ENCODE results near the gene LRTM2. TPM values are rescaled to one million over a fixed set of nuclear protein-coding genes. Genes with fewer than 3 reads are reported as not detected.

LRTM2 gene
- total and polyA plus RNA-seq, 11 donors = not detected

- DNase-seq (peak in 1 of 5 donors; percentile 54), ATAC-seq (no peak)
- intact Hi-C loops (cut with DNase I) = no loop called here
- H3K36me3 ChIP-seq = no peaks in the 10 kb centered on the region
- no peak overlapping the region for H3K4me3 ChIP-seq
- no peaks in the 10 kb centered on the region for H3K9me3 ChIP-seq
- peaks cover 0 to 3% (median 0%) of the 10 kb centered on the region in 12 donors for H3K4me1 ChIP-seq
- no peak for TF ChIP-seq CTCF (IDR thresholded peaks at IDR 0.05)
- no peak for TF ChIP-seq POLR2A (IDR thresholded peaks at IDR 0.05)
- H3K27me3 ChIP-seq = peaks cover 0 to 23% (median 6%) of the 10 kb centered on the region in 9 donors
- WGBS, 4 donors = 81 to 87% (median 84%) methylated on average over 15 to 22 of the region's 22 CpGs
- H3K27ac ChIP-seq = no peak overlapping the region
Measured at GRCh38 chr12:1835211-1836131, 15.1 kb downstream of the LRTM2 start.

- Histone ChIP-seq H3K27me3 (peaks cover 0 to 17% (median 1%) of the 10 kb centered on the region in 9 donors), H3K27ac (no peak overlapping the region), H3K4me1 (no peaks in the 10 kb centered on the region), H3K4me3 (no peak overlapping the region), H3K9me3 (no peaks in the 10 kb centered on the region), H3K36me3 (no peaks in the 10 kb centered on the region)
- DNase-seq = no peak
- no peak for ATAC-seq
- intact Hi-C loops (cut with DNase I) = no loop called here
- TF ChIP-seq POLR2A (IDR thresholded peaks at IDR 0.05) (no peak), CTCF (IDR thresholded peaks at IDR 0.05) (no peak)
- WGBS, 4 donors = 74 to 81% (median 77%) methylated on average over 3 to 7 of the region's 7 CpGs
Measured at GRCh38 chr12:1836241-1836803, 16.0 kb downstream of the LRTM2 start.

- Histone ChIP-seq H3K4me1 (no peaks in the 10 kb centered on the region), H3K9me3 (no peaks in the 10 kb centered on the region), H3K4me3 (no peak overlapping the region), H3K27ac (no peak overlapping the region), H3K27me3 (peaks cover 0 to 18% (median 1%) of the 10 kb centered on the region in 9 donors), H3K36me3 (no peaks in the 10 kb centered on the region)
- DNase-seq = peak in 1 of 5 donors; percentile 60
- no peak for ATAC-seq
- WGBS, 4 donors = 73 to 81% (median 75%) methylated on average over 19 to 22 of the region's 22 CpGs
- intact Hi-C loops (cut with DNase I) = no loop called here
- TF ChIP-seq CTCF (IDR thresholded peaks at IDR 0.05) (no peak), POLR2A (IDR thresholded peaks at IDR 0.05) (no peak)
Measured at GRCh38 chr12:1836854-1837421, 16.6 kb downstream of the LRTM2 start.
